ENCODE measurements around the gene ZFR. TPM values are rescaled to one million over a fixed set of nuclear protein-coding genes. Genes with fewer than 3 reads are reported as not detected.

The ZFR gene
- polyA plus RNA-seq, 3 donors: 29.8 to 81.8 (median 62.3) TPM

DNA sequence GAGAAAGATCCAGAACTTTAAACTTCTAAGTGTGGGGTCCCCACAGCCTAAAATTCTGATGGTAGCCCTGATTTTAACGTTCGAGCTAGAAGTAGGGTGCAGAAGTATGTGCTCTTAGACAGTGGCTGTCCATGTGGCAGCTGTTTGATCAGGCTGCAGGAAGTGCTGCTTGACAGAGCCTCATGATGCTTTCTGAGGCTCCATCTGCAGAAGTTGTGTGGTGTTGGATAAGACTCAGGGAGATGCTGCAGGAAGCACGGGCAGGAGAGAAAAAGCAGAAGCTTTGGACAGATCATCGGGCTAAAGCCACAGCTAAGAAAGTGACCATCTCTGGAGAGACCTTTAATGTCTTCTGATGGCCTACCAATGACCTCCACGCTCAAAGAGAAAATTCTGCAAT is 139.9 kb downstream of the ZFR start:
- TF ChIP-seq, protein P1, sequence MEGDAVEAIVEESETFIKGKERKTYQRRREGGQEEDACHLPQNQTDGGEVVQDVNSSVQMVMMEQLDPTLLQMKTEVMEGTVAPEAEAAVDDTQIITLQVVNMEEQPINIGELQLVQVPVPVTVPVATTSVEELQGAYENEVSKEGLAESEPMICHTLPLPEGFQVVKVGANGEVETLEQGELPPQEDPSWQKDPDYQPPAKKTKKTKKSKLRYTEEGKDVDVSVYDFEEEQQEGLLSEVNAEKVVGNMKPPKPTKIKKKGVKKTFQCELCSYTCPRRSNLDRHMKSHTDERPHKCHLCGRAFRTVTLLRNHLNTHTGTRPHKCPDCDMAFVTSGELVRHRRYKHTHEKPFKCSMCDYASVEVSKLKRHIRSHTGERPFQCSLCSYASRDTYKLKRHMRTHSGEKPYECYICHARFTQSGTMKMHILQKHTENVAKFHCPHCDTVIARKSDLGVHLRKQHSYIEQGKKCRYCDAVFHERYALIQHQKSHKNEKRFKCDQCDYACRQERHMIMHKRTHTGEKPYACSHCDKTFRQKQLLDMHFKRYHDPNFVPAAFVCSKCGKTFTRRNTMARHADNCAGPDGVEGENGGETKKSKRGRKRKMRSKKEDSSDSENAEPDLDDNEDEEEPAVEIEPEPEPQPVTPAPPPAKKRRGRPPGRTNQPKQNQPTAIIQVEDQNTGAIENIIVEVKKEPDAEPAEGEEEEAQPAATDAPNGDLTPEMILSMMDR (IDR thresholded peaks at IDR 0.05): no peak
- Histone ChIP-seq H3K27me3 (ENCODE audit: control insufficient read depth in 2 of 2, insufficient read depth in 2 of 2, low read length in 2 of 2) (no peaks in the 10 kb centered on the region), H3K9ac (ENCODE audit: insufficient read depth, low read length, poor library complexity, severe bottlenecking) (no peak overlapping the region), H3K4me3 (replicated peaks in 1 of 3; ENCODE audit: low read depth in 2 of 3, low read length in 3 of 3) (no peak overlapping the region), H3K79me2 (ENCODE audit: insufficient read depth, low read length) (peaks cover 94% of the 10 kb centered on the region), H3K27ac (ENCODE audit: low read depth in 1 of 2, low read length in 2 of 2) (no peak overlapping the region), H4K20me1 (ENCODE audit: insufficient read depth, low read length) (peaks cover 80% of the 10 kb centered on the region), H2AFZ (ENCODE audit: insufficient read depth, low read depth, low read length, poor library complexity, severe bottlenecking) (no peak overlapping the region), H3K36me3 (replicated peaks in 1 of 2; ENCODE audit: control insufficient read depth in 1 of 2, insufficient read depth in 2 of 2, low read length in 2 of 2) (peaks cover 0 to 4% of the 10 kb centered on the region in 2 donors), H3K4me2 (replicated peaks; ENCODE audit: extremely low read depth, low read length, poor library complexity, severe bottlenecking) (no peak overlapping the region), H3K4me1 (ENCODE audit: control insufficient read depth in 1 of 2, insufficient read depth in 2 of 2, low read length in 2 of 2) (peaks cover 16 to 24% of the 10 kb centered on the region in 2 donors), H3K9me3 (replicated peaks in 1 of 2; ENCODE audit: control insufficient read depth in 1 of 2, insufficient read depth in 1 of 2, low read length in 2 of 2) (no peaks in the 10 kb centered on the region)
- 4% methylated on average over 3 of the region's 5 CpGs for WGBS (ENCODE audit: insufficient coverage)
- H3K27me3 Mint-ChIP-seq (ENCODE audit: low read depth in 3 of 3): peaks cover 0 to 3% (median 1%) of the 10 kb centered on the region in 3 donors
- peak overlapping the region in 4 of 7 donors; percentile 2 to 38 (median 6) for H3K27ac Mint-ChIP-seq
- intact Hi-C loops (cut with micrococcal nuclease): loop anchor here in 1 of 2 donors (10.0 kb wide), 1 partner anchor 140 kb away; no protein-coding TSS in a partner anchor
- H3K36me3 Mint-ChIP-seq: peaks cover 11 to 18% of the 10 kb centered on the region in 2 donors
- H3K4me1 Mint-ChIP-seq: peaks cover 44% of the 10 kb centered on the region
- peaks cover 0 to 2% (median 0%) of the 10 kb centered on the region in 7 donors for H3K9me3 Mint-ChIP-seq
- no peak overlapping the region for H3K4me3 Mint-ChIP-seq
- peak in 2 of 3 donors; percentile 26 to 27 for DNase-seq

Small RNAs within 50 kb of the gene (small RNA-seq; reads per million reads assigned to genes)
- gene MIR579 (ENCODE audit: insufficient read length, low read depth): 0.71 reads per million
- gene RNU6-378P (ENCODE audit: insufficient read length, low read depth): not detected

Other genes with a start within 250 kb of the ZFR start
- 10 to 100 TPM; 10.3 to 19.0 (median 17.3) TPM for gene MTMR12, start 131.8 kb downstream of the ZFR start, polyA plus RNA-seq
- 100 to 1,000 TPM in 2 of 3 donors, 10 to 100 TPM in 1; 74.3 to 454 (median 399) TPM for gene SUB1, start 140.8 kb upstream of the ZFR start, polyA plus RNA-seq

Measured in CD14-positive monocyte (primary cell).